Dermis blood vessel endothelial cell (primary cell): Measurements from ENCODE around the gene STK11IP. TPM values are rescaled to one million over a fixed set of nuclear protein-coding genes. Genes with fewer than 3 reads are reported as not detected.

ENCODE experiments used
- DNase-seq: peaks from one replicate; pipeline ENCODE4 v3.0.0; 2010
- total RNA-seq: library from RNA; depleted of rRNA; stranded (reverse); fragments of >200 nt; gene quantifications from 2 replicates; pipeline ENCODE4 v1.2.3, GENCODE V29; 2014

STK11IP gene
- total RNA-seq, 1 donor from 2014 or later: 10.0 TPM

- DNase-seq: no peak
Observed at GRCh38 chr2:219656526-219656925, 58.9 kb downstream of the STK11IP start.

GRCh38 chr2:219658196-219658846 lies 60.7 kb downstream of the STK11IP start:
- DNase-seq: no peak

GRCh38 chr2:219658874-219659273 lies 61.2 kb downstream of the STK11IP start:
- DNase-seq: no peak

GRCh38 chr2:219661197-219661954 lies 63.7 kb downstream of the STK11IP start:
- no peak for DNase-seq

- DNase-seq: no peak
Observed at GRCh38 chr2:219661955-219662395, 64.3 kb downstream of the STK11IP start.

- DNase-seq: no peak
Observed at GRCh38 chr2:219662566-219662965, 64.9 kb downstream of the STK11IP start.

- no peak for DNase-seq
Observed at GRCh38 chr2:219663116-219663762, 65.6 kb downstream of the STK11IP start.

GRCh38 chr2:219664041-219664440 lies 66.4 kb downstream of the STK11IP start:
- DNase-seq: no peak

- no peak for DNase-seq
Observed at GRCh38 chr2:219664944-219665343, 67.3 kb downstream of the STK11IP start.

GRCh38 chr2:219665926-219666325 lies 68.3 kb downstream of the STK11IP start:
- no peak for DNase-seq

Other genes with a start within 250 kb of the STK11IP start
- gene DNPEP, start 209.9 kb upstream of the STK11IP start, total RNA-seq: 54.1 and 67.7 TPM in 2 replicates
- not detected in 2 replicates for gene DES, start 179.5 kb upstream of the STK11IP start, total RNA-seq
- gene SPEG, start 163.0 kb upstream of the STK11IP start, total RNA-seq: 0.09 and 1.7 TPM in 2 replicates
- gene GMPPA, start 99.0 kb upstream of the STK11IP start, total RNA-seq: 33.4 and 34.5 TPM in 2 replicates
- not detected in 2 replicates for gene ASIC4, start 83.4 kb upstream of the STK11IP start, total RNA-seq
- 0.84 and 3.2 TPM in 2 replicates for gene CHPF, start 54.0 kb upstream of the STK11IP start, total RNA-seq
- gene TMEM198, start 53.8 kb upstream of the STK11IP start, total RNA-seq: under 0.01 TPM in 1 of 2 replicates, not detected in the other
- gene OBSL1, start 26.3 kb upstream of the STK11IP start, total RNA-seq: 38.8 TPM in 2 replicates
- not detected in 2 replicates for gene INHA, start 25.5 kb upstream of the STK11IP start, total RNA-seq
- 0.17 and 0.37 TPM in 2 replicates for gene SLC4A3, start 29.8 kb downstream of the STK11IP start, total RNA-seq